Ovary (tissue), 9 donors: ENCODE results near the gene CHKB. TPM values are rescaled to one million over a fixed set of nuclear protein-coding genes. Genes with fewer than 3 reads are reported as not detected.
A peak's percentile ranks its signal among the peaks of the same experiment; 100 is the strongest.

Experiments
- DNase-seq, 5 donors: peaks; one replicate each; pipeline ENCODE4 v3.0.0-alpha.2; 2019 to 2020
- H3K27ac ChIP-seq, 2 donors: fragments of 200-600 bp; one replicate each; pipeline versions ENCODE4 v1.5.1 to v1.8.0; 2019 to 2022
- H3K27me3 ChIP-seq: fragments of 200-600 bp; one replicate; pipeline ENCODE4 v1.8.0; 2022
- H3K36me3 ChIP-seq: fragments of 200-600 bp; sonication (generic); one replicate; pipeline ENCODE4 v1.5.1; 2019
- H3K4me1 ChIP-seq: one replicate; pipeline ENCODE4 v1.8.1; 2013; ENCODE audit warnings: mild to moderate bottlenecking, moderate library complexity; ENCODE audit not compliant: insufficient read depth
- H3K4me3 ChIP-seq: fragments of 200-600 bp; sonication (generic); one replicate; pipeline ENCODE4 v1.5.1; 2017
- H3K9me3 ChIP-seq, 2 donors: fragments of 200-600 bp in 1 of 2; sonication (generic) in 1 of 2; one replicate each; pipeline versions ENCODE4 v1.5.1 to v1.8.1; 2013 to 2019; ENCODE audit warnings: mild to moderate bottlenecking in 1 of 2, moderate library complexity in 1 of 2
- CTCF ChIP-seq, 3 donors: fragments of 450-650 bp in 2 of 3; fragments of 200-600 bp in 1 of 3; IDR thresholded peaks; one replicate each; pipeline versions ENCODE4 v1.5.1 to v1.8.0; 2016 to 2022; ENCODE audit warnings: antibody characterized with exemption in 3 of 3, mild to moderate bottlenecking in 1 of 3
- EP300 ChIP-seq: sonication (generic); formaldehyde crosslinking; IDR thresholded peaks from one replicate; pipeline ENCODE4 v1.6.1; 2017; ENCODE audit warnings: antibody characterized with exemption
- POLR2A ChIP-seq: fragments of 450-650 bp; IDR thresholded peaks from one replicate; pipeline ENCODE4 v1.6.1; 2017; ENCODE audit warnings: antibody characterized with exemption, mild to moderate bottlenecking, moderate library complexity
- WGBS, 3 donors: extraction: QIAGEN DNeasy Blood & Tissue Kit in 1 of 3; methylation state at CpG; one replicate each; pipeline versions ENCODE4 v1.1.5 to v1.1.7; 2013 to 2017; 5-methylcytosine and 5-hydroxymethylcytosine counted together
- intact Hi-C, 4 donors: fragments of 100-400 bp; cut with DNase I; formaldehyde crosslinking; loops; one replicate each; pipeline versions ENCODE4 v1.11.0 to v1.15.1; 2022 to 2023
- polyA plus RNA-seq, 2 donors: library from polyadenylated mRNA; stranded (reverse); fragments of 200-250 nt in 1 of 2; fragments of 350-450 nt in 1 of 2; fragmentation: Illumina TruSeq in 1 of 2; extraction: RNeasy Lipid Tissue Mini Kit (QIAGEN cat#74804) in 1 of 2; gene quantifications; one replicate each; pipeline ENCODE4 v1.2.3, GENCODE V29; 2013 to 2014
- total RNA-seq, 7 donors: library from RNA; depleted of rRNA in 2 of 7; stranded (reverse); fragments of >200 nt in 2 of 7; fragmentation: NEBNext Ultra II Directional in 3 of 7; extraction: Animal tissue kit (Norgen Biotek cat#: 25700) in 3 of 7; gene quantifications; one replicate each; pipeline versions ENCODE4 v1.1.0 to v1.2.4, GENCODE V29; 2016 to 2023
- donor health status: DM: no; HTN: no; CAD: no; lungs with moderate emphysema.
- donor health status: DM: no; HTN: no; CAD: no.
- donor health status: Bipolar disorder and iron deficiency.
- donor health status: DM: yes; HTN: yes; CAD: no.
- donor health status: DM: no; HTN: no; CAD: no.
- donor health status: DM: yes; HTN: yes; CAD: no.

Gene CHKB
- total and polyA plus RNA-seq, 9 donors: 34.9 to 73.2 (median 47.9) TPM

DNA sequence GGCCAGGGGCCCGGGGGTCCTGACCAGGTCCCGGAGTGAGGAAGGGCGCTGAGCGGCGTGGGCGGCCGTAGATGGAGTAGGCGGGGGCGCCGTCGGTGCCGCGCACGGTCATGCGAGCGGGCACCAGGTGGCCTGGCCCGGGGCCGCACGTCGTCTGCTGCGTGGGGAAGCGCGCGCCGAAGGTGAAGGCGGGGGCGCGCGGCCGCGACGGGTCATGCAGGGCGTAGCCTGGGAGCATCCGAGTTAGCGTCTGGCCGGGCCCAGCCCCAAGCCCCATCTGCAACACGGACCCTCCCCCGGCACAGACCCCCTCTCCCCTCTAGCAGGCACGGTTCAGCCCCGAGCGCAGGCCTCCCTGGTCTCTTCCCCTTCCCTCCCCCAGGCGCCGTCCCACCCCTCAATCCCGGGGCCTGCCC lies 51.1 kb downstream of the CHKB start:
- Histone ChIP-seq H3K4me3 (peak overlapping the region; percentile 37), H3K9me3 (no peaks in the 10 kb centered on the region), H3K36me3 (no peaks in the 10 kb centered on the region), H3K27me3 (peaks cover 6% of the 10 kb centered on the region), H3K27ac (no peak overlapping the region), H3K4me1 (peaks cover 23% of the 10 kb centered on the region)
- intact Hi-C loops: no loop called here
- no peak for DNase-seq
- no peak for TF ChIP-seq POLR2A
- TF ChIP-seq CTCF (IDR thresholded peaks at IDR 0.05): no peak
- TF ChIP-seq EP300: no peak
- 1% methylated on average over 18 to 44 of the region's 44 CpGs for WGBS, 3 donors

GRCh38 chr22:50530877-50531545 lies 51.6 kb downstream of the CHKB start:
- Histone ChIP-seq H3K27ac (peak overlapping the region in 1 of 2 donors; percentile 39), H3K4me3 (peak overlapping the region; percentile 37), H3K27me3 (peaks cover 6% of the 10 kb centered on the region), H3K36me3 (no peaks in the 10 kb centered on the region), H3K4me1 (peaks cover 25% of the 10 kb centered on the region), H3K9me3 (no peaks in the 10 kb centered on the region)
- WGBS, 3 donors: 3 to 6% (median 4%) methylated on average over 33 to 53 of the region's 53 CpGs
- intact Hi-C loops: no loop called here
- TF ChIP-seq CTCF (IDR thresholded peaks at IDR 0.05) (no peak), POLR2A (no peak), EP300 (no peak)
- peak in 3 of 5 donors; percentile 49 to 72 (median 71) for DNase-seq

DNA sequence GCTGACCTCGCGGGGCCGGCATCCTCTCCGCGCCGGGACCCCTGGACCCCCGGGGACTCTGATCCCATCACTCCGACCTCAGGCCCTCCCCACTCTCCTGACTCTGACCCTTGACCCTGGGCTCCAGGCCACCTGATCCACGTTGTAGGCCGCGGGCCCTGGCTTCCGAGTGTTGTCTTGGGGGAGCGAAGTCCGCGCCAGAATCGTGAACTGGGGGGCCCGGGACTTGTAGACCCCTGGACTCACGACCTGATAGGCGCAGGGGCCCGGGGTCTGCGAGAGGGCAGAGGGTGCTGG lies 52.1 kb downstream of the CHKB start:
- Histone ChIP-seq H3K27ac (peak overlapping the region in 1 of 2 donors; percentile 39), H3K4me3 (peak overlapping the region; percentile 37), H3K36me3 (no peaks in the 10 kb centered on the region), H3K27me3 (peaks cover 6% of the 10 kb centered on the region), H3K9me3 (no peaks in the 10 kb centered on the region), H3K4me1 (peaks cover 25% of the 10 kb centered on the region)
- peak in 3 of 5 donors; percentile 56 to 64 (median 61) for DNase-seq
- intact Hi-C loops: no loop called here
- 0 to 1% (median 1%) methylated on average over 17 to 21 of the region's 21 CpGs for WGBS, 3 donors
- TF ChIP-seq POLR2A (no peak), EP300 (no peak), CTCF (IDR thresholded peaks at IDR 0.05) (no peak)

GRCh38 chr22:50529897-50530579 lies 52.6 kb downstream of the CHKB start, which contains the start of gene TYMP:
Gene TYMP, minus strand, starts transcription at chr22:50530012. Its CDS starts 303 bp downstream, at chr22:50529709.
- DNase-seq: peak in 4 of 5 donors; percentile 58 to 72 (median 66)
- H3K27ac ChIP-seq: peak within 1 kb of the TSS in 1 of 2 donors; percentile 39
- H3K27me3 ChIP-seq: peaks cover 6% of the 10 kb centered on the region
- H3K4me3 ChIP-seq: peak within 1 kb of the TSS; percentile 37
- intact Hi-C loops: loop anchor here in 2 of 4 donors (10.0 kb wide), 2 partner anchors 275 to 285 kb away; partner anchors contain the start of genes HDAC10 (in 1 of the 2) and TUBGCP6 (in 1 of the 2)
- no peaks in the 10 kb centered on the region for H3K36me3 ChIP-seq
- no peaks in the 10 kb centered on the region for H3K9me3 ChIP-seq
- H3K4me1 ChIP-seq: peaks cover 25% of the 10 kb centered on the region
- 1 to 2% (median 1%) methylated on average over 11 to 92 of the region's 92 CpGs for WGBS, 3 donors
- no peak for TF ChIP-seq EP300
- TF ChIP-seq CTCF (IDR thresholded peaks at IDR 0.05): no peak
- TF ChIP-seq POLR2A: no peak
